Muscle of leg (tissue), 11 donors: Measurements from ENCODE around the gene AKIRIN2. TPM values are rescaled to one million over a fixed set of nuclear protein-coding genes. Genes with fewer than 3 reads are reported as not detected.

Source experiments
- DNase-seq: peaks from one replicate; pipeline ENCODE4 v3.0.0; 2013
- H3K27ac ChIP-seq: one replicate; pipeline ENCODE4 v1.5.1; 2013; ENCODE audit warnings: mild to moderate bottlenecking, low read length, control low read depth
- H3K27me3 ChIP-seq: one replicate; pipeline ENCODE4 v1.6.1; 2013; ENCODE audit warnings: low read length; ENCODE audit not compliant: control insufficient read depth, insufficient read depth
- H3K36me3 ChIP-seq: one replicate; pipeline ENCODE4 v1.6.1; 2013; ENCODE audit warnings: low read length; ENCODE audit not compliant: control insufficient read depth, insufficient read depth
- H3K4me1 ChIP-seq: one replicate; pipeline ENCODE4 v1.6.1; 2013; ENCODE audit warnings: low read length; ENCODE audit not compliant: control insufficient read depth, insufficient read depth
- H3K4me3 ChIP-seq: one replicate; pipeline ENCODE4 v1.5.1; 2013; ENCODE audit warnings: low read length, control low read depth
- H3K9me3 ChIP-seq: replicated peaks from 2 replicates; pipeline ENCODE4 v1.6.1; 2013; ENCODE audit warnings: low read depth, low read length; ENCODE audit not compliant: control insufficient read depth
- WGBS: methylation state at CpG from one replicate; pipeline ENCODE4 v1.1.5; 2013; ENCODE audit warnings: missing lambda C conversion rate; ENCODE audit not compliant: insufficient coverage; 5-methylcytosine and 5-hydroxymethylcytosine counted together
- polyA plus RNA-seq, 8 donors: library from polyadenylated mRNA; unstranded; fragments of 120-200 nt; gene quantifications; one replicate each; pipeline versions ENCODE4 v1.2.1 to v1.2.3, GENCODE V29; 2013; ENCODE audit warnings: inconsistent platforms in 1 of 8, low replicate concordance in 1 of 8; ENCODE audit not compliant: insufficient read length in 8 of 8, insufficient read depth in 1 of 8
- total RNA-seq: library from RNA; stranded (reverse); fragments of 120-200 nt; gene quantifications from one replicate; pipeline ENCODE4 v1.2.4, GENCODE V29; 2013

The AKIRIN2 gene
- total and polyA plus RNA-seq, 9 donors, result 13.0 to 52.2 (median 41.9) TPM

- 65% methylated on average over 2 of the region's 2 CpGs for WGBS
- peaks cover 26% of the 10 kb centered on the region for H3K36me3 ChIP-seq
- no peaks in the 10 kb centered on the region for H3K27me3 ChIP-seq
- no peak for DNase-seq
- H3K9me3 ChIP-seq, result no peaks in the 10 kb centered on the region
- H3K4me3 ChIP-seq, result no peak overlapping the region
- no peaks in the 10 kb centered on the region for H3K4me1 ChIP-seq
- no peak overlapping the region for H3K27ac ChIP-seq
Measured at GRCh38 chr6:87670707-87671106, 31.3 kb downstream of the AKIRIN2 start.

DNA sequence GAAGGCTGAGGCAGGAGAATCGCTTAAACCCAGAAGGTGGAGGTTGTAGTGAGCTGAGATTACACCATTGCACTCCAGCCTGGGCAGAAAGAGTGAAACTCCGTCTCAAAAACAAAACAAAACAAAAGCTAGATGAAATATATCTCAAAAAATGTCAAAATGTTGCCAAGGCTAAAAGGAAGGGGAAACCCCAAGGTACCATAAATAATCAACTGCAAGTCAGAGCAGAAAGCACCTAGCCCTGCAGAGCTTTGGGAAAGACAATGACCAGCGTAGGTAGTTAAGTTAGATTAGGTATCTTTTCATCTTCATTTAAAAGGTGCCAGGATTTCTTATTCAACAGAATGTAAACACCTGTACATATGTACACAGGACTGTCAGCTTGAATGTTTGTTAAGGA lies 33.0 kb downstream of the AKIRIN2 start:
- DNase-seq, result no peak
- H3K9me3 ChIP-seq, result no peaks in the 10 kb centered on the region
- peaks cover 22% of the 10 kb centered on the region for H3K36me3 ChIP-seq
- no peaks in the 10 kb centered on the region for H3K27me3 ChIP-seq
- H3K27ac ChIP-seq, result no peak overlapping the region
- no peaks in the 10 kb centered on the region for H3K4me1 ChIP-seq
- H3K4me3 ChIP-seq, result no peak overlapping the region
- 100% methylated on average over 1 of the region's 3 CpGs for WGBS

DNA sequence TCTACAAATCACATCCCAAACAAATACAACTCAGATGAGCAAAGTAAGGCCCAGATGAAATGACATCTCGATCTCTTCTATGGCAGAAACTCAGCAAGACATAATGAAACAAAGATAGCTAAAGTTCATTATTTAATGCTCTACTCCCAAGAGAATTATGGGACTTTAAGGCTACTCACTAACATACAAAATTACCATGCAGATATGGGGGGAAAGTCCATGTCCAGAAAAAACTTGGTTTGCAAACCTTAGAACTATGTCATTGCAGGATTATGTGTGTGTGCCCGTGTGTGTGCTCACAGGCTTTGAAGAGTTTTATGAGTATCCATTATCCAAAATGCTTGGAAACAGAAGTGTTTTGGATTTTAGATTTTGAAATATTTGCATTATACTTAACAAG lies 34.0 kb downstream of the AKIRIN2 start:
- Histone ChIP-seq H3K9me3 (no peaks in the 10 kb centered on the region), H3K36me3 (peaks cover 25% of the 10 kb centered on the region), H3K4me3 (no peak overlapping the region), H3K4me1 (no peaks in the 10 kb centered on the region), H3K27me3 (no peaks in the 10 kb centered on the region), H3K27ac (no peak overlapping the region)
- no peak for DNase-seq
- WGBS, result no CpG with 5 or more reads among the region's 2 CpGs

GRCh38 chr6:87667032-87667431 lies 35.0 kb downstream of the AKIRIN2 start:
- no peaks in the 10 kb centered on the region for H3K9me3 ChIP-seq
- no peak for DNase-seq
- H3K36me3 ChIP-seq, result peaks cover 22% of the 10 kb centered on the region
- no peaks in the 10 kb centered on the region for H3K4me1 ChIP-seq
- H3K27me3 ChIP-seq, result no peaks in the 10 kb centered on the region
- H3K4me3 ChIP-seq, result no peak overlapping the region
- H3K27ac ChIP-seq, result no peak overlapping the region

DNA sequence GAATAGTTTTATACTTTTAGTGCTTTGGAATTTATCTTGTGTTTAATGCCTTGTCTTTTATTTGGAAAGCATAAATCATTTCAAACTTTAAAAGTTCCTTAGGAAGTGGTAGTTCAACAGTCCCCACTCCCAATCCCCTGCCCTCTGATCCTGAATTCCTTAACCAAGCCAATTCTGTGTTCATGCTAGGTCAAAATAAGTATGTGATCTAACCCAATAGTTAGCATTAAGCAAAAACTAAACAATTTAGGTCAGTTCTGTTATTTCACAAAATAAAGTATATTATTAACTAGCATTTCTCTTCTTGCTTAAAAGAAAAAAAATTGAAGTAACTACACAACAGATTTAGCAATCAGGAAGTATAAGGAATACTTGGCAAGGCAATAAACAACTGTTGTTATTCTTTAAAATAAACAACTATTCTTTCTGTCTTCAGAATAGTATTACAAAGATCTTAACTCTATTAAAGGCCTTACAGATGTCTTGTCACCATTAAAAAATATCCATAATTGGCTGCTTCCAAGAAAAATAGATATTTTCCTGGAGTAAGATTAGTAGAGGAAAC lies 37.0 kb downstream of the AKIRIN2 start:
- Histone ChIP-seq H3K27ac (no peak overlapping the region), H3K9me3 (no peaks in the 10 kb centered on the region), H3K4me3 (no peak overlapping the region), H3K27me3 (no peaks in the 10 kb centered on the region), H3K36me3 (peaks cover 16% of the 10 kb centered on the region), H3K4me1 (no peaks in the 10 kb centered on the region)
- DNase-seq, result no peak

DNA sequence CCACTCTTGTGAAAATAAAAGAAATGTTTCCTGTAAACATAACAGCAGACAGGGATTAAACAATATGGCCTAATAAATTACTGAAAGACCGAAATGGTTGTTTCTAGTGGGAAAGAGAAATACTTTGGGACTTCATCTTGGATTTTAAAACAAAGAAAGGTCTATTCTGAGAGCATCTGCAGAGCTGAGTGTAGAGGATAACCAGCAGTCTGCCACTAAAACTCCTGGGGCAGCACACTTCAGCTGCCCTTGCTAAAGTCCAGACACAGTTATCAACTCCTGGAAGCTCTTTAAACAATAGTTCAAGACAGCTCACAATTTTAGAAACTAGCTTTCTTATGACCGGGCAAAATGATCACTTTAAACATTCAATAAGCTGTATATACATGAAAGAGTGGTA lies 38.6 kb downstream of the AKIRIN2 start:
- Histone ChIP-seq H3K27ac (no peak overlapping the region), H3K4me1 (no peaks in the 10 kb centered on the region), H3K4me3 (no peak overlapping the region), H3K27me3 (no peaks in the 10 kb centered on the region), H3K36me3 (peaks cover 12% of the 10 kb centered on the region), H3K9me3 (no peaks in the 10 kb centered on the region)
- WGBS, result 20% methylated on average over 1 of the region's 2 CpGs
- DNase-seq, result no peak

GRCh38 chr6:87661503-87661902 lies 40.5 kb downstream of the AKIRIN2 start:
- no peaks in the 10 kb centered on the region for H3K27me3 ChIP-seq
- H3K36me3 ChIP-seq, result peaks cover 7% of the 10 kb centered on the region
- DNase-seq, result no peak
- H3K4me3 ChIP-seq, result no peak overlapping the region
- no CpG with 5 or more reads among the region's 1 CpG for WGBS
- no peaks in the 10 kb centered on the region for H3K4me1 ChIP-seq
- no peaks in the 10 kb centered on the region for H3K9me3 ChIP-seq
- H3K27ac ChIP-seq, result no peak overlapping the region

DNA sequence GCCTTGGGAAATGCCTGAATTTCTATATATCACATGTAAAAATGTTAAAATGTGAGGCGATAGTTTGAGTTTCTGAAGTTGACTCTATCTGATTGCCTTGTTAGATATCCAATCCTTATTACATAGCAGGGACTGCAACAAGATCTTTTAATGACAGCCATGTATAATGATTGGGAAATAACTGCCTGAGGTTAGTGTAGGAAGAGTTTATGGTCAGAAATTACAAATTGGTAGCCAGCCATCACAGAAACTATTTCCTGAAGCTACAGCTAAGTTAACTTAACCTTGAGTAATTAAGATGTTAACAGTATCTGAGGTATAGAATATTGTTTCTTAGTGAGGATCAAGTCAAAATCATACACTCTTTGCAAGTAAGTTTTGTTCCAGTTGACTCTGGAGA lies 41.0 kb downstream of the AKIRIN2 start:
- Histone ChIP-seq H3K4me1 (no peaks in the 10 kb centered on the region), H3K27ac (no peak overlapping the region), H3K27me3 (no peaks in the 10 kb centered on the region), H3K9me3 (no peaks in the 10 kb centered on the region), H3K36me3 (peaks cover 7% of the 10 kb centered on the region), H3K4me3 (no peak overlapping the region)
- no peak for DNase-seq
- no CpG with 5 or more reads among the region's 1 CpG for WGBS

- no peaks in the 10 kb centered on the region for H3K9me3 ChIP-seq
- H3K27me3 ChIP-seq, result no peaks in the 10 kb centered on the region
- H3K4me1 ChIP-seq, result no peaks in the 10 kb centered on the region
- peaks cover 7% of the 10 kb centered on the region for H3K36me3 ChIP-seq
- no peak overlapping the region for H3K27ac ChIP-seq
- DNase-seq, result no peak
- H3K4me3 ChIP-seq, result no peak overlapping the region
Measured at GRCh38 chr6:87660226-87660911, 41.7 kb downstream of the AKIRIN2 start.

- Histone ChIP-seq H3K36me3 (peaks cover 10% of the 10 kb centered on the region), H3K27me3 (no peaks in the 10 kb centered on the region), H3K4me3 (no peak overlapping the region), H3K4me1 (no peaks in the 10 kb centered on the region), H3K9me3 (no peaks in the 10 kb centered on the region), H3K27ac (no peak overlapping the region)
- no peak for DNase-seq
Measured at GRCh38 chr6:87658516-87658915, 43.5 kb downstream of the AKIRIN2 start.

GRCh38 chr6:87656857-87657256 lies 45.2 kb downstream of the AKIRIN2 start:
- no peak overlapping the region for H3K27ac ChIP-seq
- H3K36me3 ChIP-seq, result peaks cover 8% of the 10 kb centered on the region
- H3K9me3 ChIP-seq, result no peaks in the 10 kb centered on the region
- H3K27me3 ChIP-seq, result no peaks in the 10 kb centered on the region
- no peaks in the 10 kb centered on the region for H3K4me1 ChIP-seq
- H3K4me3 ChIP-seq, result no peak overlapping the region
- no peak for DNase-seq
